Middle frontal gyrus (tissue), 1 donor: ENCODE data around the gene ABCB8.

ENCODE experiments used
- DNase-seq: peaks from one replicate; pipeline ENCODE4 v3.0.0-alpha.2; 2015; ENCODE audit warnings: low spot score; ENCODE audit errors: extremely low spot score

ABCB8 gene

DNA sequence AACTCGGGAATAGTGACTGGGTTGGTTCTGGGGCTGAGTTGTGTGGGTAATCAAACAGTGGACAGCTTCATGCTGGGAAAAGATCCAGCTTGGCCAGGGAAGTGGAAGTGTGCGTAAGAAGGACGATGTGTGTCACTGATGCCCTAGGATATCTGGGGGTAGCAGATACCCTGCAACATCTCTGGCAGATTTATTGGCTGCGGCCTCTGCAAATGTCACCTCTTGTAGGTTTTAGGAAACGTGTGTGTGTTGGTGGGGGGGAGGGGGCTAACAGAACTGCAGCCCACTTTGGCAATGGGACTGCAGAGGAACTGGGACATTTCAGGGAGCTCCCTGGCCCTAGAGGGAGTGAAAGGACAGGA lies 57.1 kb downstream of the ABCB8 start:
- DNase-seq, result no peak

GRCh38 chr7:151085691-151086620 lies 57.7 kb downstream of the ABCB8 start, which contains the start of gene AGAP3:
TSS of gene AGAP3 (plus strand) at chr7:151086475. CDS start at chr7:151086742, 267 bp downstream.
- peak; percentile 58 for DNase-seq

DNA sequence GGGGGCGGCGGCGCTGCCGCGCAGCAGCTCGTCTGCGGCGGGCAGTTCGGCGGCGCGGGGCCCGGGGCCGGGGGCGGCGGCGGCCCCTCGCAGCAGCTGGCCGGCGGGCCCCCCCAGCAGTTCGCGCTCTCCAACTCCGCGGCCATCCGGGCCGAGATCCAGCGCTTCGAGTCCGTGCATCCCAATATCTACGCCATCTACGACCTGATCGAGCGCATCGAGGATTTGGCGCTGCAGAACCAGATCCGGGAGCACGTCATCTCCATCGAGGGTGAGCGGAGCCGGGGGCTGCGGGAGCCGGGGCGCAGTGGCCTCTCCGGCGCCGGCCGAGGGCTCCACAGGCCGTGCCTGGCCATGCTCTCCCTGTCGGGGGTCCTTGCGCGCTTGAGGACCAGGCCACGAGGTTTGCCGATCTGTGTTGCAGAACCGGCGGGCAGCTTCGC lies 58.6 kb downstream of the ABCB8 start:
- DNase-seq, result no peak

- DNase-seq, result no peak
These were observed 59.2 kb downstream of the ABCB8 start for GRCh38 chr7:151087245-151088018.

GRCh38 chr7:151088019-151088855 lies 60.0 kb downstream of the ABCB8 start:
- no peak for DNase-seq

GRCh38 chr7:151088856-151089699 lies 60.8 kb downstream of the ABCB8 start:
- DNase-seq, result no peak

DNA sequence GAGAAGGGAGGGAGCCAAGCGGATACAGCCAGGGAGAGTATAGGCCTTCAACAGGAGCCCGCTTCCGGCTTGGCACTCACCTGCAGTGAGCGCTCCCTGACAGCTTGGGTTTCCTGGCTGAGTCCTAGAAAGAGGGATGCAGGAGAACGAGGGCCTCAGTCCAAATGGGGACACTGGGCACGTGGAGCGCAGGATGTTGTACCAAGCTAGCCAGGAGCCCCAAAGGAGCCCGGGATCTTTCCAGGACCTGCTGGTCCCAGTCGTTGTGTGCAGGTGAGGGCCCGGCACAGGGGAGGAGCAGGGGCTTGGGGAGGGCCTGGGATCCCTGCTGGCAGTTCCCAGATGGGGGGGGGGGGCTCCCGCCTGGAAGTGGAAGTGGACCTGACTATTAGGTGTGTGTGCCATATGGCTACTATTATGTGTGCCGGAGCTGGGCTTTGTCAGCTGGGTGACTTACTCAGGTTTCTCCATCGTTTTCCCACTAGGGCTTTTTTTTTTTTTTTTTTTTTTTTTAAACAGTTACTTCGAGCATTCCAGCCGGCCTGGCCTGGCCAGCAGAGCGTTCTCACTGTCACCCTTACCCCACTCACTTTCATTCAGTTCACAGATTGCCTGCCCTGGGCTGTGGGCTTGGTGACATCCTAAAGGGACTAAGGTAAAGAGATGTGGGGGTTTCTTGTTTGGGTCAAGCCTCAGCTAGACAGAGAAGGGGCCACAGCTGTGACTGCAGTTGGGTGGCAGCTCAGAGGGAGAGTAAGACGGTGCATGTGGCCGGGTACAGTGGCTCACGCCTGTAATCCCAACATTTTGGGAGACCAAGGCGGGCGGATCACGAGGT lies 61.9 kb downstream of the ABCB8 start:
- DNase-seq, result no peak

- DNase-seq, result no peak
These were observed 62.8 kb downstream of the ABCB8 start for GRCh38 chr7:151091003-151091402.

GRCh38 chr7:151091431-151091830 lies 63.2 kb downstream of the ABCB8 start:
- no peak for DNase-seq

DNA sequence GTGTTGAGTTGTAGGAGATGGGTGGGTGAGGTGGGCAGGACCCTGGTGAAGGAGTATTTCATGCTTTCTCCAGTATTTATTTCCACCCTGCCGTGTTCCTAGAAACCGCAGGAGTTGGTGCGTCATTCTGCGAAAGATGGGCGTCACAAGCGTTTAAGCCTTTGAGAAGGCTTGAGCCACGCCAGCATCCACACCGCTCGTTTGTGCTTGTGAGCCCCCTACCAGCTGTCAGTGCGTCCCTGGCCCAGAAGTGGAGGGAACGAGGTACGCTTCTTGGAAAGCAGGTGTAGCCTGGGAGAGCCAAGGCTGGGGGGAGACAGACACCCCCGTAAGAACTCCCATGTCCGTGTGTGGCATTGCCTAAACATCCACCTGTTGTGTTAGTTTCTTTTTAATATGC lies 63.7 kb downstream of the ABCB8 start:
- DNase-seq, result no peak

- DNase-seq, result no peak
These were observed 65.5 kb downstream of the ABCB8 start for GRCh38 chr7:151093748-151094147.

GRCh38 chr7:151094675-151095074 lies 66.4 kb downstream of the ABCB8 start:
- no peak for DNase-seq

- DNase-seq, result no peak
These were observed 67.0 kb downstream of the ABCB8 start for GRCh38 chr7:151095123-151095797.

GRCh38 chr7:151095828-151096475 lies 67.7 kb downstream of the ABCB8 start:
- no peak for DNase-seq
